Measurements from ENCODE around the gene ANKRD27.

- TF ChIP-seq, protein P1, sequence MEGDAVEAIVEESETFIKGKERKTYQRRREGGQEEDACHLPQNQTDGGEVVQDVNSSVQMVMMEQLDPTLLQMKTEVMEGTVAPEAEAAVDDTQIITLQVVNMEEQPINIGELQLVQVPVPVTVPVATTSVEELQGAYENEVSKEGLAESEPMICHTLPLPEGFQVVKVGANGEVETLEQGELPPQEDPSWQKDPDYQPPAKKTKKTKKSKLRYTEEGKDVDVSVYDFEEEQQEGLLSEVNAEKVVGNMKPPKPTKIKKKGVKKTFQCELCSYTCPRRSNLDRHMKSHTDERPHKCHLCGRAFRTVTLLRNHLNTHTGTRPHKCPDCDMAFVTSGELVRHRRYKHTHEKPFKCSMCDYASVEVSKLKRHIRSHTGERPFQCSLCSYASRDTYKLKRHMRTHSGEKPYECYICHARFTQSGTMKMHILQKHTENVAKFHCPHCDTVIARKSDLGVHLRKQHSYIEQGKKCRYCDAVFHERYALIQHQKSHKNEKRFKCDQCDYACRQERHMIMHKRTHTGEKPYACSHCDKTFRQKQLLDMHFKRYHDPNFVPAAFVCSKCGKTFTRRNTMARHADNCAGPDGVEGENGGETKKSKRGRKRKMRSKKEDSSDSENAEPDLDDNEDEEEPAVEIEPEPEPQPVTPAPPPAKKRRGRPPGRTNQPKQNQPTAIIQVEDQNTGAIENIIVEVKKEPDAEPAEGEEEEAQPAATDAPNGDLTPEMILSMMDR (IDR thresholded peaks at IDR 0.05; ENCODE audit: poor library complexity) = no peak
- TF ChIP-seq EZH2phosphoT487 (IDR thresholded peaks at IDR 0.05; ENCODE audit: low read depth, severe bottlenecking, unreplicated experiment) (no peak), EZH2 (IDR thresholded peaks at IDR 0.05; ENCODE audit: borderline replicate concordance) (no peak)
Observed at GRCh38 chr19:32649751-32650150, 25.2 kb downstream of the ANKRD27 start.

Data from hepatocyte (in vitro differentiated cells).